Uterus (tissue), 4 donors: ENCODE data around the gene EPHB2. TPM values are rescaled to one million over a fixed set of nuclear protein-coding genes. Genes with fewer than 3 reads are reported as not detected.
A peak's percentile ranks its signal among the peaks of the same experiment; 100 is the strongest.
"Not testable (repeated sequence)": the region's sequence is repeated elsewhere in the genome, so short reads cannot be mapped to it uniquely, and the experiment has no call there.

Experiments used
- DNase-seq, 2 donors: peaks; one replicate each; pipeline ENCODE4 v3.0.0-alpha.2; 2019 to 2020
- H3K27ac ChIP-seq, 2 donors: fragments of 200-600 bp; sonication (generic); 1 replicate in 1 of 2; 2 replicates in 1 of 2; pipeline ENCODE4 v1.5.1; 2016 to 2018
- H3K27me3 ChIP-seq, 2 donors: fragments of 200-600 bp; sonication (generic); one replicate each; pipeline ENCODE4 v1.5.1; 2018 to 2019; ENCODE audit warnings: control low read depth in 1 of 2
- H3K36me3 ChIP-seq, 2 donors: fragments of 200-600 bp; sonication (generic); one replicate each; pipeline ENCODE4 v1.5.1; 2019; ENCODE audit warnings: control low read depth in 1 of 2
- H3K4me1 ChIP-seq, 2 donors: fragments of 200-600 bp; sonication (generic); one replicate each; pipeline ENCODE4 v1.5.1; 2018 to 2019; ENCODE audit warnings: control low read depth in 1 of 2
- H3K4me3 ChIP-seq, 2 donors: fragments of 200-600 bp; sonication (generic); 1 replicate in 1 of 2; 2 replicates in 1 of 2; pipeline ENCODE4 v1.5.1; 2018 to 2019; ENCODE audit warnings: mild to moderate bottlenecking in 1 of 2
- H3K9me3 ChIP-seq, 2 donors: fragments of 200-600 bp; sonication (generic); one replicate each; pipeline ENCODE4 v1.5.1; 2019; ENCODE audit warnings: control low read depth in 1 of 2
- POLR2A ChIP-seq, 2 donors: fragments of 450-650 bp; IDR thresholded peaks; one replicate each; pipeline ENCODE4 v1.6.1; 2016; ENCODE audit warnings: antibody characterized with exemption in 2 of 2, mild to moderate bottlenecking in 1 of 2, moderate library complexity in 1 of 2
- intact Hi-C: fragments of 100-400 bp; cut with DNase I; formaldehyde crosslinking; loops from one replicate; pipeline ENCODE4 v1.15.1; 2023; ENCODE audit warnings: low total_unique reads
- total RNA-seq, 4 donors: library from RNA; depleted of rRNA in 3 of 4; stranded (reverse); fragments of >200 nt in 3 of 4; gene quantifications; one replicate each; pipeline versions ENCODE4 v1.1.0 to v1.2.4, GENCODE V29; 2014 to 2023
- TF ChIP-seq, protein P1 (sequence below), 4 experiments: fragments of 200-600 bp in 2 of 4; fragments of 450-650 bp in 2 of 4; sonication (generic) in 2 of 4; IDR thresholded peaks; one replicate each; pipeline ENCODE4 v1.5.1; 2016 to 2019; ENCODE audit warnings: antibody characterized with exemption in 4 of 4, mild to moderate bottlenecking in 2 of 4, moderate library complexity in 1 of 4
- donor health status: DM: yes; HTN: yes; CAD: no.

Gene EPHB2
- total RNA-seq, 4 donors from 2014 or later: under 0.01 to 49.6 (median 2.2) TPM

GRCh38 chr1:22841142-22841541 lies 130.5 kb downstream of the EPHB2 start:
- Histone ChIP-seq H3K36me3 (no peaks in the 10 kb centered on the region), H3K9me3 (no peaks in the 10 kb centered on the region), H3K4me1 (no peaks in the 10 kb centered on the region), H3K27ac (no peak overlapping the region), H3K4me3 (no peak overlapping the region), H3K27me3 (no peaks in the 10 kb centered on the region)
- DNase-seq: no peak
- no peak for TF ChIP-seq POLR2A (IDR thresholded peaks at IDR 0.05)
- intact Hi-C loops: no loop called here

DNA sequence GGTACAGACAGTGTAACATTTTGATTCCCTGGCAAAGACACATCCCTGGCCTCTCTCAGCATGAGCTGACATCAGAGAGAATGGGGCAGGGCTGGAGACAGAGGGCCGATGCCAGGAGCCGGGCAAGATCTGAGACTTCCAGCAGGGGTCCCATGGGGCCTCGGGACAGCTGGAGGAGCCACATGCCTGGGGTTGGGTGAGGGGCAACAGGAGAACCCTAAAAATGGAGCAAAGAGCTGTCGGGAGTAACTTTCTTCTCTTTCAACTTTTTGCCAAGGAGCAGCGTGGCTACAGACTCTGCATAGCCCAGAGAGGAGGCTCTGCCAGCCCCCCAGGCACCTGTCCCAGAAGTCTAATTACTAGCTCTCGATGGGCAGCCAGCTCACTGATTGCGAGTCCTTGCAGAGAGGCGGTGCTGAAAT lies 131.2 kb downstream of the EPHB2 start:
- peak in 1 of 2 donors; percentile 29 for DNase-seq
- TF ChIP-seq, protein P1, sequence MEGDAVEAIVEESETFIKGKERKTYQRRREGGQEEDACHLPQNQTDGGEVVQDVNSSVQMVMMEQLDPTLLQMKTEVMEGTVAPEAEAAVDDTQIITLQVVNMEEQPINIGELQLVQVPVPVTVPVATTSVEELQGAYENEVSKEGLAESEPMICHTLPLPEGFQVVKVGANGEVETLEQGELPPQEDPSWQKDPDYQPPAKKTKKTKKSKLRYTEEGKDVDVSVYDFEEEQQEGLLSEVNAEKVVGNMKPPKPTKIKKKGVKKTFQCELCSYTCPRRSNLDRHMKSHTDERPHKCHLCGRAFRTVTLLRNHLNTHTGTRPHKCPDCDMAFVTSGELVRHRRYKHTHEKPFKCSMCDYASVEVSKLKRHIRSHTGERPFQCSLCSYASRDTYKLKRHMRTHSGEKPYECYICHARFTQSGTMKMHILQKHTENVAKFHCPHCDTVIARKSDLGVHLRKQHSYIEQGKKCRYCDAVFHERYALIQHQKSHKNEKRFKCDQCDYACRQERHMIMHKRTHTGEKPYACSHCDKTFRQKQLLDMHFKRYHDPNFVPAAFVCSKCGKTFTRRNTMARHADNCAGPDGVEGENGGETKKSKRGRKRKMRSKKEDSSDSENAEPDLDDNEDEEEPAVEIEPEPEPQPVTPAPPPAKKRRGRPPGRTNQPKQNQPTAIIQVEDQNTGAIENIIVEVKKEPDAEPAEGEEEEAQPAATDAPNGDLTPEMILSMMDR (IDR thresholded peaks at IDR 0.05): no peak
- no peak for TF ChIP-seq POLR2A (IDR thresholded peaks at IDR 0.05)
- Histone ChIP-seq H3K27ac (no peak overlapping the region), H3K27me3 (no peaks in the 10 kb centered on the region), H3K4me3 (no peak overlapping the region), H3K4me1 (no peaks in the 10 kb centered on the region), H3K9me3 (no peaks in the 10 kb centered on the region), H3K36me3 (no peaks in the 10 kb centered on the region)
- intact Hi-C loops: no loop called here

DNA sequence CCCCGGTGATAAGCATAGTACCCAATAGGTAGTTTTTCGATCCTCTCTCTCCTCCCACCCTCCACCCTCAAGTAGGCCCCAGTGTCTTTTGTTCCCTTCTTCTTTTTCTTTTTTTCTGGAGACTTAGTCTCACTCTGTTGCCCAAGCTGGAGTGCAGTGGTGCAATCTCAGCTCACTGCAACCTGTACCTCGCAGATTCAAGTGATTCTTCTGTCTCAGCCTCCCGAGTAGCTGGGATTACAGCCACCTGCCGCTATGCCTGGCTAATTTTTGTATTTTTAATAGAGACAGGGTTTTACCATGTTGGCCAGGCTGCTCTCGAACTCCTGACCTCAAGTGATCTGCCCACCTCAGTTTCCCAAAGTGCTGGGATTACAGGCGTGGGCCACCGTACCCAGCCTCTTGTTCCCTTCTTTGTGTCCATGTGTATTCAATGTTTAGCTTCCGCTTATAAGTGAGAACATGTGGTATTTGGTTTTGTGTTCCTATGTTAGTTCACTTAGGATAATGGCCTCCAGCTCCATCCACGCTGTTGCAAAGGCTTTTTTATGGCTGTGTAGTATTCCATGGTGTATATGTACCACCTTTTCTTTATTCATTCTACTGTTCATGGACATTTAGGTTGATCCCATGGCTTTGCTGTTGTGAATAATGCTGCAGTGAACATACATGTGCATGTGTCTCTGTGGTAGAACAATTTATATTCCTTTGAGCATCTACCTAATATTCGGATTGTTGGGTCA lies 133.0 kb downstream of the EPHB2 start:
- H3K27ac ChIP-seq, DNase-seq, intact Hi-C loops, H3K4me1 ChIP-seq, H3K36me3 ChIP-seq, H3K9me3 ChIP-seq, H3K4me3 ChIP-seq, H3K27me3 ChIP-seq: not testable (repeated sequence)

GRCh38 chr1:22844621-22845020 lies 134.0 kb downstream of the EPHB2 start:
- TF ChIP-seq POLR2A (IDR thresholded peaks at IDR 0.05): no peak
- TF ChIP-seq, protein P1 (IDR thresholded peaks at IDR 0.05): no peak
- no peak for DNase-seq
- H3K9me3 ChIP-seq: no peaks in the 10 kb centered on the region
- no peak overlapping the region for H3K4me3 ChIP-seq
- H3K27me3 ChIP-seq: no peaks in the 10 kb centered on the region
- no peaks in the 10 kb centered on the region for H3K36me3 ChIP-seq
- no peak overlapping the region for H3K27ac ChIP-seq
- intact Hi-C loops: no loop called here
- H3K4me1 ChIP-seq: no peaks in the 10 kb centered on the region

GRCh38 chr1:22845398-22845935 lies 134.8 kb downstream of the EPHB2 start:
- intact Hi-C loops: no loop called here
- H3K27me3 ChIP-seq: no peaks in the 10 kb centered on the region
- no peak overlapping the region for H3K27ac ChIP-seq
- H3K9me3 ChIP-seq: no peaks in the 10 kb centered on the region
- no peak for DNase-seq
- TF ChIP-seq, protein P1 (IDR thresholded peaks at IDR 0.05): no peak
- TF ChIP-seq POLR2A (IDR thresholded peaks at IDR 0.05): no peak
- no peak overlapping the region for H3K4me3 ChIP-seq
- no peaks in the 10 kb centered on the region for H3K36me3 ChIP-seq
- no peaks in the 10 kb centered on the region for H3K4me1 ChIP-seq

DNA sequence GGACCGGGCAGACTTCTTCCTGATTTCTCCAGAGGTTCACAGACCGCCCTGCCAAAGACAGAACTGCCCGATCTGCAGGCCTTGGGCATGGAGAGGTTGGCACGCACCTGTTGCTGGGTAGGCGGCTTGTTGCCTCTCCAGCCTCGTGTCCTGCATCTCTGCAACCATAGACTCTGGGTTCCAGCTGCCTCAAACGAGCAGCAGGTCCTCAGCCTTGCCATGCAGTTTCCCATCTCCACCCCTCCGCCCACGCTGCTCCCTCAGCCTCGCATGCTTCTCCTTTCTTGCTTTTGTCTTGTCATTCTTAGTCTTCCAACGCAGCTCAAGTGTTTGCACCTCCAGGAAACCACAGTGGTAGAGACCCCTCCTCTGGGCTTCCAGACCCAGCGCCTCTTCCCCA lies 135.8 kb downstream of the EPHB2 start:
- H3K36me3 ChIP-seq: no peaks in the 10 kb centered on the region
- H3K4me3 ChIP-seq: no peak overlapping the region
- no peaks in the 10 kb centered on the region for H3K4me1 ChIP-seq
- TF ChIP-seq, protein P1 (IDR thresholded peaks at IDR 0.05): no peak
- no peak for TF ChIP-seq POLR2A (IDR thresholded peaks at IDR 0.05)
- no peaks in the 10 kb centered on the region for H3K27me3 ChIP-seq
- no peak overlapping the region for H3K27ac ChIP-seq
- no peaks in the 10 kb centered on the region for H3K9me3 ChIP-seq
- DNase-seq: no peak
- intact Hi-C loops: no loop called here
